ENCODE results near the gene GALNT12.

The GALNT12 gene

DNA sequence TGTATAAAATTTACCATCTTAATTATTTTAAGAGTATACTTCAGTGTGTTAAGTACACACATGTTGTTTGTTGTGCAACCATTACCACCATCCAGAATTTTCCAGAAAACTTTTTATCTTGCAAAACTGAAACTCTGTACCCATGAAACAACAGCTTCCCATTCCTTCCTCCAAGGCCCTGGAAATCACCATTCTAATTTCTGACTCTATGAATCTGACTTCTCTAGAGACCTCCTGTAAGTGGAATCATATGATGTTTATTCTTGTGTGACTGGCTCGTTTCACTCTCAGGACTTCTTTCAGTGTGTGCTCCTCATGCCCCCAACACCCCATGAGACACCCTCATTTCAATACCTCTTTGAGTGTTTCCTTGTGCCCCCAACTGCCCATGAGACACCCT is 75.8 kb downstream of the GALNT12 start:
- H3K36me3 ChIP-seq (ENCODE audit: insufficient read depth, low read length): no peaks in the 10 kb centered on the region
- H3K9ac ChIP-seq (ENCODE audit: insufficient read length): no peak overlapping the region
- no peak for DNase-seq (ENCODE audit: low read depth, low spot score)
- TF ChIP-seq FOXP2 (optimal IDR thresholded peaks at IDR 0.05; ENCODE audit: control extremely low read depth, extremely low read length, insufficient read depth) (no peak), POLR2AphosphoS5 (IDR thresholded peaks at IDR 0.05; ENCODE audit: borderline replicate concordance, low read depth, low read length) (no peak), EZH2 (IDR thresholded peaks at IDR 0.05) (no peak)
- no peak overlapping the region for H3K4me3 ChIP-seq
- no peak overlapping the region for H3K27ac ChIP-seq
- no peaks in the 10 kb centered on the region for H3K9me3 ChIP-seq (ENCODE audit: low read depth, low read length)

DNA sequence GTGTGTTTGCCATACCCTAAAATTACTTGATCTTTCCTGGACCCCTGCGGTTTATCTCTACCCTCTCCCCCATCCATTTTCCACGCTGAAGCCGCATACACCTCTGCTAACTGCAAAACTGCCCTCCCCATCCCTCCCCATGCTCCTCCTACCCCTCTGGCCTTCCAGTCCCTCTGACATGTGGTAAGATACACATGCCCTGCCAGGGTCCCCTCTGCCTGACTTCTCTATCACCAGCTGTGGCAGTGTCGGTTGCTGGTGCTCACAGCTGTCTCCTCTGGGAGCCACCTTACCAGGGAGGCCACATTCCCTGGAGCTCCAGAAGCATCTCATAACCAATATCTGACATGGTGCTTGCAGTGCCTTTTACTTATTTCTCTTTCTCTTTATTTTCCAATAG is 77.4 kb downstream of the GALNT12 start:
- H3K27ac ChIP-seq: no peak overlapping the region
- H3K36me3 ChIP-seq (ENCODE audit: insufficient read depth, low read length): no peaks in the 10 kb centered on the region
- TF ChIP-seq EZH2 (IDR thresholded peaks at IDR 0.05) (no peak), POLR2AphosphoS5 (IDR thresholded peaks at IDR 0.05; ENCODE audit: borderline replicate concordance, low read depth, low read length) (no peak), FOXP2 (optimal IDR thresholded peaks at IDR 0.05; ENCODE audit: control extremely low read depth, extremely low read length, insufficient read depth) (no peak)
- no peaks in the 10 kb centered on the region for H3K9me3 ChIP-seq (ENCODE audit: low read depth, low read length)
- no peak overlapping the region for H3K4me3 ChIP-seq
- no peak overlapping the region for H3K9ac ChIP-seq (ENCODE audit: insufficient read length)
- no peak for DNase-seq (ENCODE audit: low read depth, low spot score)

DNA sequence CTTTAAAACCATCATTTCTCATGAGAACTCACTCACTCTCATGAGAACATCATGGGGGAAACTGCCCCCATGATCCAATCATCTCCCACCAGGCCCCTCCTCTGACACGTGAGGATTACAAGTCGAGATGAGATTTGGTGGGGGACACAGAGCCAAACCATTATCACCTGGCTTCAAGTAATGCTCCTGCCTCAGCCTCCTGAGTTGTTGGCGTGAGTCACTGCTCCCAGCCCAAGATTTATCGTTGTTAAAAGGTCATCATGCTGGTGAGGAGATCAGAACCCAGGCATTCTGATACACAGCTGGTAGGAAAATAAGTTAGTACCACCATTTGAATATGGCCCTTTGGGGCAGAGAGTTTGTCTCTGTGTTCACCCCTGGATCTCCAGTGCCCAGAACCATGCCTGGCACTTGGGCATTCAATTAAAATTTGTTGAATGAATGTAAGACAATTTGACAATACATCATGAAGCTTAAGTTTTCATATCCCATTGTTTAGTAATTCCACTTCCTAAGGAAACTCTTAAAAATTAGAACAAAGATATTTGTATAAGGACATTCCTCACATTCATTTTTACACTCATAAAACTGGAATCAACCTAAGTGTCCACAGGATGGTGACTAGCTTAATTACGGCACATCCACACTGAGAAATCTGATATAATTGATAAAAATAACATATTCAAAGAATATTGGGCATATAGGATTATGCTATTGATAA is 78.3 kb downstream of the GALNT12 start:
- Histone ChIP-seq H3K36me3 (ENCODE audit: insufficient read depth, low read length) (no peaks in the 10 kb centered on the region), H3K9me3 (ENCODE audit: low read depth, low read length) (no peaks in the 10 kb centered on the region), H3K9ac (ENCODE audit: insufficient read length) (no peak overlapping the region), H3K27ac (no peak overlapping the region), H3K4me3 (no peak overlapping the region)
- TF ChIP-seq POLR2AphosphoS5 (IDR thresholded peaks at IDR 0.05; ENCODE audit: borderline replicate concordance, low read depth, low read length) (no peak), EZH2 (IDR thresholded peaks at IDR 0.05) (no peak), FOXP2 (optimal IDR thresholded peaks at IDR 0.05; ENCODE audit: control extremely low read depth, extremely low read length, insufficient read depth) (no peak)
- DNase-seq (ENCODE audit: low read depth, low spot score): no peak

DNA sequence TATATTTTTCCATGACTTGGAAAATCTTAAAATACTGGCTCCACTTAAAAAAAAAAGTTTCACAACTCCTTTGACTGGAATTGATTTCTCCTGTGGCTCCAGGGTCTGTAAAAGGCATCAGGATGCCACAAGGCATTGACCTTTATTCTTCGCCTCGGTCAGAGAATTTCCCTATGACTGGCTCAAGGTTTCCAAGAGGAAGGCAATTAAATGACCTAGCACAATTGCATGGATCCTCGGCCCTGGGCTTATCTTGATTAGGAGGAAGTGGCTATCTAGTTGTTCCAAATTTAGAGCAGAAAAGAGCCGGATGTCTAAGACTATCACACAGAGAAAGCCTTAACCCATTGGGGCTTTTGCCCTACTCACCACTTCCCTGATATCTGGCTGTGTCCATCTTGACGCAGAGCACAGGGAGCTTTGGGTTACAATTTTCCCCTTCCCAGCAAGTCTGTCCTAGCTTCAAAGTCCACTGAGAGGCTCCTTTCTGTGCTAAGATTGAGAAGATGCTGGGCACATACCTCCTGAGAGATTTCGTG is 79.3 kb downstream of the GALNT12 start:
- Histone ChIP-seq H3K36me3 (ENCODE audit: insufficient read depth, low read length) (no peaks in the 10 kb centered on the region), H3K9ac (ENCODE audit: insufficient read length) (no peak overlapping the region), H3K27ac (no peak overlapping the region), H3K4me3 (no peak overlapping the region), H3K9me3 (ENCODE audit: low read depth, low read length) (no peaks in the 10 kb centered on the region)
- DNase-seq (ENCODE audit: low read depth, low spot score): no peak
- no peak for TF ChIP-seq EZH2 (IDR thresholded peaks at IDR 0.05)
- no peak for TF ChIP-seq POLR2AphosphoS5 (IDR thresholded peaks at IDR 0.05; ENCODE audit: borderline replicate concordance, low read depth, low read length)
- TF ChIP-seq FOXP2 (optimal IDR thresholded peaks at IDR 0.05; ENCODE audit: control extremely low read depth, extremely low read length, insufficient read depth): no peak

DNA sequence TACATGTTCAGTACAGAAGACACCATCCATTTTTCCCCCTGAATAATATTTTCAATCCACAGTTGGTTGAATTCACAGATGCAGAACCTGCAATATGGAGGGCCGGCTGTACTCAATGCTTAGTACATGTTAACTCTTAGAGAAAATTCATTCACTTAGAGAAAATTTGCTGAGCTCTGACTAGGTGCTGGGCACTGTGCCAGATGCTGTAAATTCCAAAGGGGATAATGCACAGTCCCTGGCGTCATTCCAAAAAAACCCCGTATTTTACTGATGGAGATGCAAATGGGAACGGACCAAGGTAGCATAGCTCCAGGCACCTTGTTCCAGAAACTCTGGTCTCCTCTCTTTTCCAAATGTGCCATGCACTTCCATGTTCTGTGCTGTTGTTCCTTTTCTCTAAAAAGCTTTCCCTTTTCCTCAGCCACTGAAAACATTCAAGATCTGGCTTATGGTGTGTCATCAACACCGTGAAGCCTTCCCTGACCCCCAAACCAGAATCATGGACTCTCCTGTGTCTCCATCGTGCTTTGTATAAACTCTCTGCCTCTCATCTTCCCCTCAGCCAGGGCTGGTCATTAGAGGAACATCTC is 80.5 kb downstream of the GALNT12 start:
- H3K4me3 ChIP-seq: no peak overlapping the region
- TF ChIP-seq FOXP2 (optimal IDR thresholded peaks at IDR 0.05; ENCODE audit: control extremely low read depth, extremely low read length, insufficient read depth) (no peak), EZH2 (IDR thresholded peaks at IDR 0.05) (no peak), POLR2AphosphoS5 (IDR thresholded peaks at IDR 0.05; ENCODE audit: borderline replicate concordance, low read depth, low read length) (no peak)
- no peaks in the 10 kb centered on the region for H3K9me3 ChIP-seq (ENCODE audit: low read depth, low read length)
- H3K9ac ChIP-seq (ENCODE audit: insufficient read length): no peak overlapping the region
- H3K27ac ChIP-seq: no peak overlapping the region
- no peaks in the 10 kb centered on the region for H3K36me3 ChIP-seq (ENCODE audit: insufficient read depth, low read length)
- peak; percentile 58 for DNase-seq (ENCODE audit: low read depth, low spot score)

DNA sequence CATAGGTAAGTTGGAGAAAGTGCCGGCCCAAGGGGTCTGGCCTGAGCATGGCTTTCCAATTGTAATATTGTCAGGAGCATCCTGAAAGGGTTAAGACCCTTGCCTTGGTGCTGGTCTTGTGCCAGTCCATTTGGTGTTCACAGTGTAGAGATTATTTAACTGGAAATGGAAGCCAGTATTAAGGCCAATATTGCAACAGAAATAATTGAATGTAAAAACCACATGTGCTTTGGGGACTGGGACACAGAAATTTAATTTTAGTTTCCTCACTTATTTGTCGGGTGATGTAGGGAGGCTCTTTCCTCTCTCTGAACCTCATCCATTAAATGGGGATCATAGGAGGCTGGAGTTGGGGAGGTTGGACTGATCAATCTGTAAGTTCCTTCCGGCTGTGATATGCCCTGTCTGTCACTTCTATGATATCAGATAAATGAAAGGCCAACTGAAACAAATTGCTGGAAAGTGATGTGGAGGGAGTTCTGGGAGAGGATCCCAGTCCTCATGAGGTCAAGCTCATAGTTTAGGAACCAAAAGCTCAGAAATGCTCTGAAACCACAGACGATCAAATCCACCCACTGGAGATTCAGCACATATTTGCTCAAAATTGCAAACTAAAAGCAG is 81.4 kb downstream of the GALNT12 start:
- no peaks in the 10 kb centered on the region for H3K9me3 ChIP-seq (ENCODE audit: low read depth, low read length)
- no peaks in the 10 kb centered on the region for H3K36me3 ChIP-seq (ENCODE audit: insufficient read depth, low read length)
- H3K27ac ChIP-seq: no peak overlapping the region
- DNase-seq (ENCODE audit: low read depth, low spot score): no peak
- H3K9ac ChIP-seq (ENCODE audit: insufficient read length): no peak overlapping the region
- no peak overlapping the region for H3K4me3 ChIP-seq
- TF ChIP-seq FOXP2 (optimal IDR thresholded peaks at IDR 0.05; ENCODE audit: control extremely low read depth, extremely low read length, insufficient read depth) (no peak), POLR2AphosphoS5 (IDR thresholded peaks at IDR 0.05; ENCODE audit: borderline replicate concordance, low read depth, low read length) (no peak), EZH2 (IDR thresholded peaks at IDR 0.05) (no peak)

DNA sequence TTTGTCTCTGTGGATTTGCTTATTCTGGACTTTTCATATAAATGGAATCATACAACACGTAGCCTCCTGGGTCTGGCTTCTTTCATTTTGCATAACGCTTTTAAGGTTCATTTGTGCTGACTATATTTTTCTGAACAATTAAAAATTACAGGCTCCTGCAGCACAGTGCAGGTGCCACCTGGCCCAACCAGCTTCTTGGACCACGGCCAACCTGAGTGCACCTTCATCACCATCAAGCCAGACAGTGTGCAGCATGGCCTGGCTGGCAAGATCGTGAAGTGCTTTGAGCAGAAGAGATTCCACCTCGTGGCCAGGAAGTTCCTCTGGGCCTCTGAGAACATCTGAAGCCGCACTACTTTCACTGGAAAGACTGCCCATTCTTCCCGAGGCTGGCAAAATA is 82.8 kb downstream of the GALNT12 start:
- no peaks in the 10 kb centered on the region for H3K36me3 ChIP-seq (ENCODE audit: insufficient read depth, low read length)
- H3K27ac ChIP-seq: no peak overlapping the region
- no peak for TF ChIP-seq POLR2AphosphoS5 (IDR thresholded peaks at IDR 0.05; ENCODE audit: borderline replicate concordance, low read depth, low read length)
- TF ChIP-seq EZH2 (IDR thresholded peaks at IDR 0.05): no peak
- TF ChIP-seq FOXP2 (optimal IDR thresholded peaks at IDR 0.05; ENCODE audit: control extremely low read depth, extremely low read length, insufficient read depth): no peak
- DNase-seq (ENCODE audit: low read depth, low spot score): no peak
- H3K4me3 ChIP-seq: no peak overlapping the region
- no peaks in the 10 kb centered on the region for H3K9me3 ChIP-seq (ENCODE audit: low read depth, low read length)
- H3K9ac ChIP-seq (ENCODE audit: insufficient read length): no peak overlapping the region

DNA sequence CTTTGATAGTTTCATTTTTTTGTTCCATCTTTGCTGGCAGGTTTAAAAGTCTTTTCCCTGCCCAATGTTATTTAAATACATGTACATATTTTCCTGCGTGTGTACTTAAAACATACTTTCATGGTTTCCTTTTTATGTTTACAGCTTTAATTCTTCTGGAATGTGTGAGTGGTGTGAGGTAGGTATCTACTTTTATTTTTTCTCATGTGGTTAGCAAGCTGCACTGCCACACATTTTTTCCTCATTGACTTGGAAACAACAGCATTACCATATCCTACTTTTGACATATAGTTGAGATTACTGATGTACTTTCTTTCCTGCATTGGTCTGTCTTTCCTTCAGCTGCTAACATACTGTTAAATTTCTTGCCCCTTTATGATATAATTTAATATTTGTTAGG is 84.8 kb downstream of the GALNT12 start:
- Histone ChIP-seq H3K27ac (no peak overlapping the region), H3K9ac (ENCODE audit: insufficient read length) (no peak overlapping the region), H3K4me3 (no peak overlapping the region), H3K36me3 (ENCODE audit: insufficient read depth, low read length) (no peaks in the 10 kb centered on the region), H3K9me3 (ENCODE audit: low read depth, low read length) (no peaks in the 10 kb centered on the region)
- no peak for DNase-seq (ENCODE audit: low read depth, low spot score)
- no peak for TF ChIP-seq FOXP2 (optimal IDR thresholded peaks at IDR 0.05; ENCODE audit: control extremely low read depth, extremely low read length, insufficient read depth)

Data from SK-N-MC (cell line).